NB4 (cell line): ENCODE measurements around the gene JAZF1.

ENCODE experiments used
- CTCF ChIP-seq: IDR thresholded peaks from one replicate; pipeline ENCODE4 v1.5.1; 2012; ENCODE audit warnings: low read depth, low read length
- POLR2A ChIP-seq: IDR thresholded peaks from 2 replicates; pipeline ENCODE4 v1.6.1; 2011; ENCODE audit warnings: mild to moderate bottlenecking; ENCODE audit not compliant: insufficient read length; ENCODE audit errors: extremely low read depth

DNA sequence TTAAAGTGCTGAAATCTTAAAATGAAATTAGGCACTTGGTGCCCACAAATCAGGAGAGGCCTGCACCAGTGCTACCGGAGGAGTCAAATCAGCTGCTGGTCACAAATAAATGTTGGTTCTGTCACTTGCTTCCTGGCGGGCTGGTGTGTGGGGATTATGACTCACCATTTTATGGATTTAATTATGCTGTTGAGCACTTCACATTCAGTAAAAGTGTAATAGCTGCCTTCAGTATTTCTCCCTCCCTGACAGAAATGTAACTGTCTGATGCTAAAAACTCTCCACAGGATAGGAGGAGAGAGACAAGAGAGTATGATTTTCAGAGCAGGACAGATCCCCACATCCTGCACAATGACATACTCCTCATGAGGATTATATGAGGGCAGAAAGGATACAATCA, 186.0 kb downstream of the JAZF1 start:
- TF ChIP-seq CTCF (no peak), POLR2A (no peak)
